GM18526 (cell line): Measurements from ENCODE around the gene DNAH1.

ENCODE experiments used
- POLR2A ChIP-seq: IDR thresholded peaks from 3 replicates; pipeline ENCODE4 v1.6.1; 2011; ENCODE audit not compliant: insufficient read length; ENCODE audit errors: extremely low read depth

The DNAH1 gene

GRCh38 chr3:52394751-52395502 lies 78.8 kb downstream of the DNAH1 start:
- TF ChIP-seq POLR2A, result no peak

DNA sequence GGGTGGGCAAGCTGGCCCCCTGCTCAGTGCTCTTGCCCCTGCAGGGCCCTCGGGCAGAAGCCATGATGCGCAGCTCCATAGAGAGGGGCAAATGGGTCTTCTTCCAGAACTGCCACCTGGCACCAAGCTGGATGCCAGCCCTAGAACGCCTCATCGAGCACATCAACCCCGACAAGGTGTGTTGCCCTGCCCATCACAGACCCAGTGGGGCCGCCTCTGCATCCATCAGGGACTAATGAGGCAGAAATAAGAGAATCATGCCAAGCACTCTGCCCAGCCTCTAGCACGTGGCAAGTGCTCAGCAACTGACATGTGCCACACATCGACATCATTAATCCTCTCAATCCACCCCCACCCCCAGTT lies 79.4 kb downstream of the DNAH1 start:
- TF ChIP-seq POLR2A, result no peak

- no peak for TF ChIP-seq POLR2A
These were observed 80.1 kb downstream of the DNAH1 start for GRCh38 chr3:52396011-52396906.

DNA sequence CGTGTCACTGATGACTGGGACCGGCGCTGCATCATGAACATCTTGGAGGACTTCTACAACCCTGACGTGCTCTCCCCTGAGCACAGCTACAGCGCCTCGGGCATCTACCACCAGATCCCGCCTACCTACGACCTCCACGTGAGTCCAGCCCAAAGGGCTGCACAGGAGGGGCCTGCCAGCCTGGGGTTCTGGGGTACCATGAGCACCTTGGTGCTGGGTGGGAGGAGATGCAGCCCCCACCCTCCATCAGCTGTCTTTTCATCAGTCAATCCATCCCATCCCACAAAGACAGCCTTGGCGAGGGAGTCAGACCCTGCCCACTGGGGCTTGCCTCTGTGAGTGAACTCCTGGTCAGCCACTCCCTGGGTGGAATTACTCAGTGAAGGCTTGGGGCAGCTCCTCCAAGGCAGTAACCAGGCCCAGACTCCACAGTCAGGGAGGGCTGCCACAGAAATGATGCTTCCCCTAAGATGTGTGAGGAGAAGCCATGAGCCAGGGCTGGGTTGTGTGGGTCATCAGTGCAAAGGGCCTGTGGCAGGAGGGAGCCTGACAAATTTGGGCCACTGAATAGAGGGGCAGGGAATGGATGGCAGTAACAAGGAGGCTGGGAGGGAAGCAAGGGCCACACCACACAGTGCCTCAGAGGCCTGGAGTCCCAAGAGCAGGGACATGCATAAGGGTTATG lies 80.9 kb downstream of the DNAH1 start:
- no peak for TF ChIP-seq POLR2A

DNA sequence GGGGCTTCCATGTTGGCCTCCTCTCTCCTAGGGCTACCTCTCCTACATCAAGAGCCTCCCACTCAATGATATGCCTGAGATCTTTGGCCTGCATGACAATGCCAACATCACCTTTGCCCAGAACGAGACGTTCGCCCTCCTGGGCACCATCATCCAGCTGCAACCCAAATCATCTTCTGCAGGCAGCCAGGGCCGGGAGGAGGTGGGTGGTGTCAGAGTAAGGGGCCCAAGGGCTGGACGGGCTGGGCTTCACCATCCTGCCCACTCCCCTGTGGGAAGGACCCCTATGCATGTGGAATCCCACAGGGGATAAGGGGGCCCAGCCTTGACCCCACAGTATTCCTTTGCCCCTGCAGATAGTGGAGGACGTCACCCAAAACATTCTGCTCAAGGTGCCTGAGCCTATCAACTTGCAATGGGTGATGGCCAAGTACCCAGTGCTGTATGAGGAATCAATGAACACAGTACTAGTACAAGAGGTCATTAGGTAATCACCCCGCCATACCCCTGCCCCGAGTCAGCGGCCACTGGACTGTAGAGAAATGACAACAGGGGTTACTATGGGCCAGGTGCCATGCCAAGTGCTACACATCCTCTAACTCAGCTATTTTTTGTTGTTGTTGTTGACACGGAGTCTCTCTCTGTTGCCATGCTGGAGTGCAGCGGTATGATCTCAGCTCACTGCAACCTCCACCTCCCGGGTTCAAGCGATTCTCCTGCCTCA lies 81.7 kb downstream of the DNAH1 start:
- TF ChIP-seq POLR2A, result no peak

DNA sequence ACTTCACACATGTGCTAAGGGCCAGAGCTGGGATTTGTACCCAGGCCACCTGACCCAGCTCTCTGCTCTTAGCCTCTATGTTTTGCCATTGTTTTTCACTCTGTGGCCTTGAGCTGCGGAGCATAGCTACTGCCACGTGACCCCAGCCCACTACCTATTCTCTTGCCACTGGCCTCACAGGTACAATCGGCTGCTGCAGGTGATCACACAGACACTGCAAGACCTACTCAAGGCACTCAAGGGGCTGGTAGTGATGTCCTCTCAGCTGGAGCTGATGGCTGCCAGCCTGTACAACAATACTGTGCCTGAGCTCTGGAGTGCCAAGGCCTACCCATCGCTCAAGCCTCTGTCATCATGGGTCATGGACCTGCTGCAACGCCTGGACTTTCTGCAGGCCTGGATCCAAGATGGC lies 82.6 kb downstream of the DNAH1 start:
- TF ChIP-seq POLR2A, result no peak

GRCh38 chr3:52399131-52399530 lies 83.0 kb downstream of the DNAH1 start:
- no peak for TF ChIP-seq POLR2A

GRCh38 chr3:52399593-52399992 lies 83.5 kb downstream of the DNAH1 start:
- no peak for TF ChIP-seq POLR2A

GRCh38 chr3:52400275-52400793 lies 84.2 kb downstream of the DNAH1 start:
- TF ChIP-seq POLR2A, result no peak

- TF ChIP-seq POLR2A, result no peak
These were observed 84.9 kb downstream of the DNAH1 start for GRCh38 chr3:52401021-52401420.

DNA sequence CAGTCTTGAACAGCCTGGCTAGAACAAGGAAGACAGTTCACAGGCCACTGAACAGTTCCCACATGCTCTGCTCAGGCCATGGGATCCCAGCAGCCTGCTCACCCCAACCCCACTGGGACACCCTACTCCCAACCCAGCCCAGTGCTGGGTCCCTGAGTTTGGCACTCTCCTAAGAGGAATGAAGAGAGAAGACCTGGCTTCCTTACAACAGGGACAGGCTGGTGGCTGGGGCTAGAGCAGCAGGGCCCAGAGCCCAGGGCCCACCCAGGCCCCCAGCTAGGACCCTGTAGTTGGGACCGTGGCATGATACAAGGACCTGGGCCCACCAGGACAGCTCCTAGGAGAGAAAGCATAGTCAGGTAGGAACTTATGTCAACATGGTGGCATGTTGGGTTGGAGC lies 85.4 kb downstream of the DNAH1 start:
- TF ChIP-seq POLR2A, result no peak

- no peak for TF ChIP-seq POLR2A
These were observed 86.0 kb downstream of the DNAH1 start for GRCh38 chr3:52402101-52402521.

DNA sequence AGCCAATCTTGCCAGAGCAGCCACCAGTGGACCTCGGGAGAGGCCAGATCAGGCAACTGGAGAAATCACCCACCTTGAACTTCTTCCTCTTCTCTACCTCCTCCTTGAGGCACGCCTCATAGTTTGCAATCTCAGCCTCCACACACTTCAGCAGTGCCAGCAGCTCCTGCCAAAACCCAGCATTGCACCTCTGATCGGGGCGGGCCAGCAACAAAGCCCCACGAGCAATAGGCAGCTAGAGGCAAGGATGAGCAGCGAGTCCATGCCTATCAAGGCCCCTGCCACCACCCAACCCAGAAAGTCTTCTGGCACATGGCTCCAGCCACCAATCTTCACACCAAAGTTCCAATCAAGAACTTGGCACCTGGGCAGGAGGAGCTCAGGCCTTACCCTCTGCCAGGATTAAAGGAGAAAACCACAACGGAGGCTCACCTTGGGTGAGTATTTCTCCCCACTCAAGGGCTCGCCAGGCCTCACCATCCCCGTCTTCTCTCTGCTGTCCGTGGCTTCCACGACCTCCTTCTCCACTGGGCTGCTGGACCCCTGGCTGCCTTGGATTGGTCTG lies 86.7 kb downstream of the DNAH1 start:
- TF ChIP-seq POLR2A, result no peak

DNA sequence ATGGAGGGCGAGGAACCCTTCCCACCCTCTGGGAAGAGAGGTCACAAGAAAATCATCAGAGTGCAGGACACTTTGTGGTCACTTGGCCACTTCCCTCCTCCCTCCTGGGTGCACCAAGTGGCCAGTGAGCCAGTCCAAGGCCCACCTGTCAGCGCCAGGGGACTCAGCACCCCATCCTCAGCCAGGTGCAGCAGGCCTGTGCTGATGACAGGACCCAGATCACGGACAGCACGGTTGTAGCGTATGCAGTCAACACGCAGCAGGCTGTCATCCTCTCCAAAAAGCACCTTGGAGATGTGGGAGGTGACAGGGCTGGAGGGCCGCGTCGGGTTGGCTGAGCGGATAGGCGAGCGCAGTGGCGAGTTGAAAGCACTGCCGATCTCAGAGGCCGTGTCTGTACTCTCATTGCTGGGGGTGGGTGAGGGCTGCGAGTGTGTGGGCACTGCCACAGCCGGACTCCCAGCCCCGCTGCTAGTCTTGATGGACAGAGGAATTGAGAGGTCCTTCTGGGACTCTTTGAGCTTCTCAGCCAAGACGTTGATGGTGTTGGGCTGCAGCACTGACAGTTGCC lies 87.2 kb downstream of the DNAH1 start:
- no peak for TF ChIP-seq POLR2A
